ENCODE measurements around the gene BAIAP2. TPM values are rescaled to one million over a fixed set of nuclear protein-coding genes. Genes with fewer than 3 reads are reported as not detected.
A peak's percentile ranks its signal among the peaks of the same experiment; 100 is the strongest.

The BAIAP2 gene
- total RNA-seq, 1 experiment from 2014 or later: 58.0 TPM

GRCh38 chr17:81117672-81118198 is 82.8 kb downstream of the BAIAP2 start:
- Mint-ChIP-seq H3K27me3 (ENCODE audit: unreplicated experiment) (no peaks in the 10 kb centered on the region), H3K27ac (ENCODE audit: unreplicated experiment) (no peak overlapping the region), H3K36me3 (ENCODE audit: insufficient read depth, unreplicated experiment) (peaks cover 18% of the 10 kb centered on the region), H3K9me3 (ENCODE audit: low read depth, unreplicated experiment) (no peaks in the 10 kb centered on the region), H3K4me3 (ENCODE audit: low read depth, unreplicated experiment) (no peak overlapping the region), H3K4me1 (ENCODE audit: low read depth, unreplicated experiment) (no peaks in the 10 kb centered on the region)
- CTCF ChIA-PET: no interaction called here
- BruUV-seq (replicated peaks): no TSS peak
- intact Hi-C loops (cut with micrococcal nuclease; ENCODE audit: unreplicated experiment): no loop called here
- DNase-seq: no peak
- no peak for TF ChIP-seq CTCF (IDR thresholded peaks at IDR 0.05; ENCODE audit: unreplicated experiment)

GRCh38 chr17:81118308-81119221 is 83.6 kb downstream of the BAIAP2 start:
- peaks cover 18% of the 10 kb centered on the region for H3K36me3 Mint-ChIP-seq (ENCODE audit: insufficient read depth, unreplicated experiment)
- intact Hi-C loops (cut with micrococcal nuclease; ENCODE audit: unreplicated experiment): no loop called here
- TF ChIP-seq CTCF (IDR thresholded peaks at IDR 0.05; ENCODE audit: unreplicated experiment): no peak
- H3K27ac Mint-ChIP-seq (ENCODE audit: unreplicated experiment): peak overlapping the region; percentile 85
- H3K4me3 Mint-ChIP-seq (ENCODE audit: low read depth, unreplicated experiment): peak overlapping the region; percentile 66
- CTCF ChIA-PET: no interaction called here
- no TSS peak for BruUV-seq (replicated peaks)
- DNase-seq: no peak
- H3K4me1 Mint-ChIP-seq (ENCODE audit: low read depth, unreplicated experiment): no peaks in the 10 kb centered on the region
- no peaks in the 10 kb centered on the region for H3K27me3 Mint-ChIP-seq (ENCODE audit: unreplicated experiment)
- no peaks in the 10 kb centered on the region for H3K9me3 Mint-ChIP-seq (ENCODE audit: low read depth, unreplicated experiment)

- no peaks in the 10 kb centered on the region for H3K9me3 Mint-ChIP-seq (ENCODE audit: low read depth, unreplicated experiment)
- intact Hi-C loops (cut with micrococcal nuclease; ENCODE audit: unreplicated experiment): no loop called here
- peak overlapping the region; percentile 85 for H3K27ac Mint-ChIP-seq (ENCODE audit: unreplicated experiment)
- H3K36me3 Mint-ChIP-seq (ENCODE audit: insufficient read depth, unreplicated experiment): peaks cover 18% of the 10 kb centered on the region
- no peak for TF ChIP-seq CTCF (IDR thresholded peaks at IDR 0.05; ENCODE audit: unreplicated experiment)
- H3K4me3 Mint-ChIP-seq (ENCODE audit: low read depth, unreplicated experiment): peak overlapping the region; percentile 66
- no peaks in the 10 kb centered on the region for H3K27me3 Mint-ChIP-seq (ENCODE audit: unreplicated experiment)
- CTCF ChIA-PET: no interaction called here
- H3K4me1 Mint-ChIP-seq (ENCODE audit: low read depth, unreplicated experiment): no peaks in the 10 kb centered on the region
- no TSS peak for BruUV-seq (replicated peaks)
- peak; percentile 82 for DNase-seq
Measured at GRCh38 chr17:81119223-81120148, 84.5 kb downstream of the BAIAP2 start.

- peaks cover 18% of the 10 kb centered on the region for H3K36me3 Mint-ChIP-seq (ENCODE audit: insufficient read depth, unreplicated experiment)
- H3K4me3 Mint-ChIP-seq (ENCODE audit: low read depth, unreplicated experiment): no peak overlapping the region
- H3K27me3 Mint-ChIP-seq (ENCODE audit: unreplicated experiment): no peaks in the 10 kb centered on the region
- no peaks in the 10 kb centered on the region for H3K4me1 Mint-ChIP-seq (ENCODE audit: low read depth, unreplicated experiment)
- no peaks in the 10 kb centered on the region for H3K9me3 Mint-ChIP-seq (ENCODE audit: low read depth, unreplicated experiment)
- intact Hi-C loops (cut with micrococcal nuclease; ENCODE audit: unreplicated experiment): no loop called here
- no peak overlapping the region for H3K27ac Mint-ChIP-seq (ENCODE audit: unreplicated experiment)
- BruUV-seq (replicated peaks): no TSS peak
- CTCF ChIA-PET: no interaction called here
- TF ChIP-seq CTCF (IDR thresholded peaks at IDR 0.05; ENCODE audit: unreplicated experiment): no peak
- no peak for DNase-seq
Measured at GRCh38 chr17:81120149-81120484, 85.2 kb downstream of the BAIAP2 start.
